ENCODE results near the gene OR10T2. TPM values are rescaled to one million over a fixed set of nuclear protein-coding genes. Genes with fewer than 3 reads are reported as not detected.
"Not testable (repeated sequence)": the region's sequence is repeated elsewhere in the genome, so short reads cannot be mapped to it uniquely, and the experiment has no call there.

OR10T2 gene, protein sequence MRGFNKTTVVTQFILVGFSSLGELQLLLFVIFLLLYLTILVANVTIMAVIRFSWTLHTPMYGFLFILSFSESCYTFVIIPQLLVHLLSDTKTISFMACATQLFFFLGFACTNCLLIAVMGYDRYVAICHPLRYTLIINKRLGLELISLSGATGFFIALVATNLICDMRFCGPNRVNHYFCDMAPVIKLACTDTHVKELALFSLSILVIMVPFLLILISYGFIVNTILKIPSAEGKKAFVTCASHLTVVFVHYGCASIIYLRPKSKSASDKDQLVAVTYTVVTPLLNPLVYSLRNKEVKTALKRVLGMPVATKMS
- total RNA-seq: not detected

DNA sequence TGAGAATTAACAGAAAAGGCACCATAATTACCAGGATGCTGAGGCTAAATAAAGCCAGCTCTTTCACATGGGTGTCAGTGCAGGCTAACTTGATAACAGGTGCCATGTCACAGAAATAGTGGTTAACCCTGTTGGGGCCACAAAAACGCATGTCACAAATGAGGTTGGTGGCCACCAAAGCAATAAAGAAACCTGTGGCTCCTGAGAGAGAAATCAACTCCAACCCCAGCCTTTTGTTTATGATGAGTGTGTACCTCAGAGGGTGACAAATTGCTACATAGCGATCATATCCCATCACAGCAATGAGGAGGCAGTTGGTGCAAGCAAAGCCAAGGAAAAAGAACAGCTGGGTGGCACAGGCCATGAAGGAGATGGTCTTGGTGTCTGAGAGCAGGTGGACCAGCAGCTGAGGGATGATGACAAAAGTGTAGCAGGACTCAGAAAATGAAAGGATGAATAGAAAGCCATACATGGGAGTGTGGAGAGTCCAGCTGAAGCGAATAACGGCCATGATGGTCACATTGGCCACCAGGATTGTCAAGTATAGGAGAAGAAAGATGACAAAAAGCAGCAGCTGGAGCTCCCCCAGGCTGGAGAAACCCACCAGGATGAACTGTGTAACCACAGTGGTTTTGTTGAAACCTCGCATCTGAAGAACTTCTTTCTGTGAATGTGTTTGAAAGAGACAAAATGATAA is at the start of gene OR10T2:
OR10T2 (minus strand) TSS at position 649 of the 697 bp plus-strand sequence; CDS start at position 649, 0 bp downstream.
- Histone ChIP-seq H3K4me3 (no peak within 1 kb of the TSS), H3K9me3 (no peaks in the 10 kb centered on the region), H3K27me3 (no peaks in the 10 kb centered on the region), H3K36me3 (no peaks in the 10 kb centered on the region), H3K27ac (no peak within 1 kb of the TSS), H3K4me1 (no peaks in the 10 kb centered on the region)
- no peak for DNase-seq
- TF ChIP-seq POLR2A (IDR thresholded peaks at IDR 0.05): no peak
- TF ChIP-seq, protein P1, sequence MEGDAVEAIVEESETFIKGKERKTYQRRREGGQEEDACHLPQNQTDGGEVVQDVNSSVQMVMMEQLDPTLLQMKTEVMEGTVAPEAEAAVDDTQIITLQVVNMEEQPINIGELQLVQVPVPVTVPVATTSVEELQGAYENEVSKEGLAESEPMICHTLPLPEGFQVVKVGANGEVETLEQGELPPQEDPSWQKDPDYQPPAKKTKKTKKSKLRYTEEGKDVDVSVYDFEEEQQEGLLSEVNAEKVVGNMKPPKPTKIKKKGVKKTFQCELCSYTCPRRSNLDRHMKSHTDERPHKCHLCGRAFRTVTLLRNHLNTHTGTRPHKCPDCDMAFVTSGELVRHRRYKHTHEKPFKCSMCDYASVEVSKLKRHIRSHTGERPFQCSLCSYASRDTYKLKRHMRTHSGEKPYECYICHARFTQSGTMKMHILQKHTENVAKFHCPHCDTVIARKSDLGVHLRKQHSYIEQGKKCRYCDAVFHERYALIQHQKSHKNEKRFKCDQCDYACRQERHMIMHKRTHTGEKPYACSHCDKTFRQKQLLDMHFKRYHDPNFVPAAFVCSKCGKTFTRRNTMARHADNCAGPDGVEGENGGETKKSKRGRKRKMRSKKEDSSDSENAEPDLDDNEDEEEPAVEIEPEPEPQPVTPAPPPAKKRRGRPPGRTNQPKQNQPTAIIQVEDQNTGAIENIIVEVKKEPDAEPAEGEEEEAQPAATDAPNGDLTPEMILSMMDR (IDR thresholded peaks at IDR 0.05): no peak
- intact Hi-C loops (cut with DNase I; ENCODE audit: low total_unique reads): no loop called here

DNA sequence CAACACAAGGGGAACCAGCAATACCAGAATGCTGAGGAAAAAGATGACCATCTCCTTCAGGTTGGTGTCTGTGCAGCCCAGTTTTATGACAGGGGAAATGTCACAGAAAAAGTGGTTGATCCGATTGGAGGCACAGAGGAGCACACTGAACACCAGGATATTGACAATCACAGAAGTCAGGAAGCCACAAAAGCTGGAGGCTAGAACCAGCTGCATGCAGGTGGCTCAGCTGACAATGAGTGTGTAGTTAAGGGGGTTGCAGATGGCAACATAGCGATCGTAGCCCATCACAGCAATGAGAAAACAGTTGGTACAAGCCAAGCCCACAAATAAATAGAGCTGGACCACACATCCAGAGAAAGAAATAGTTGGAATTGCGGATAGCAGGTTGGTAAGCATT is 46.1 kb upstream of the OR10T2 start:
- DNase-seq: no peak
- Histone ChIP-seq H3K4me1 (no peaks in the 10 kb centered on the region), H3K9me3 (no peaks in the 10 kb centered on the region)

DNA sequence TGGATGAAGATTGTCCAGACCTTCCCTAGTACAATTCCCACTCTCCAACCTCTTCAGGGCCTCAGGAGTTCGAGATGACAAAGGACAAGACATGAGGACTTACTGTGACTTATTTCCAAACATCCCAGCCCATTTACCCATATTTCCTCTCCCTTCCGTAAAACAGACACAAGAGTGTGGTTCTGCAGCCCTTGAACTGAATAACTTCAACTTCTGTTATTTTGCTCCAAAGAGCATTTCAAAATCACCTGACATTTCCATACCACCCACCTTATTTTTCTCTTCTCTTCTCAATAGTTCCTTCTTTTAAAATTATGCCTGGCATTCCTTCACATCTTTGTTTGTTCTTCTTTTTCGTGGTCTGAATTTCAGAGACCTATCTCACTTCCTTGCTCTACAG is 35.5 kb upstream of the OR10T2 start:
- H3K27ac ChIP-seq: no peak overlapping the region
- H3K36me3 ChIP-seq: no peaks in the 10 kb centered on the region
- TF ChIP-seq POLR2A (IDR thresholded peaks at IDR 0.05): no peak
- TF ChIP-seq, protein P1 (IDR thresholded peaks at IDR 0.05): no peak
- intact Hi-C loops (cut with DNase I; ENCODE audit: low total_unique reads): no loop called here
- H3K4me1 ChIP-seq: no peaks in the 10 kb centered on the region
- no peaks in the 10 kb centered on the region for H3K9me3 ChIP-seq
- no peak for DNase-seq
- no peak overlapping the region for H3K4me3 ChIP-seq
- H3K27me3 ChIP-seq: no peaks in the 10 kb centered on the region

More for the DNA sequence above, 46.1 kb upstream of the OR10T2 start:
- H3K4me3 ChIP-seq: no peak overlapping the region
- H3K36me3 ChIP-seq: no peaks in the 10 kb centered on the region
- intact Hi-C loops (cut with DNase I; ENCODE audit: low total_unique reads): no loop called here
- TF ChIP-seq, protein P1 (IDR thresholded peaks at IDR 0.05): no peak
- H3K27ac ChIP-seq: no peak overlapping the region
- no peaks in the 10 kb centered on the region for H3K27me3 ChIP-seq

DNA sequence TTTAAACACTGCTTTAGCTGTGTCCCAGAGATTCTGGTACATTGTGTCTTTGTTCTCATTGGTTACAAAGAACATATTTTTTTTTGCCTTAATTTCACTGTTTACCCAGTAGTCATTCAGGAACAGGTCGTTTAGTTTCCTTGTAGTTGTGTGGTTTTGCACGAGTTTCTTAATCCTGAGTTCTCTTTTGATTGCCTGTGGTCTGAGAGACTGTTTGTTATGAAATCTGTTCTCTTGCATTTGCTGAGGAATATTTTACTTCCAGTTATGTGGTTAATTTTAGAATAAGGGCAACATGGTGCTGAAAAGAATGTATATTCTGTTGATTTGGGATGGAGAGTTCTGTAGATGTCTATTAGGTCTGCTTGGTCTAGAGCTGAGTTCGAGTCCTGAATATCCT is 30.9 kb upstream of the OR10T2 start:
- H3K36me3 ChIP-seq; DNase-seq; H3K4me3 ChIP-seq; H3K27me3 ChIP-seq; H3K27ac ChIP-seq; intact Hi-C loops (cut with DNase I; ENCODE audit: low total_unique reads); H3K9me3 ChIP-seq; H3K4me1 ChIP-seq: not testable (repeated sequence)

DNA sequence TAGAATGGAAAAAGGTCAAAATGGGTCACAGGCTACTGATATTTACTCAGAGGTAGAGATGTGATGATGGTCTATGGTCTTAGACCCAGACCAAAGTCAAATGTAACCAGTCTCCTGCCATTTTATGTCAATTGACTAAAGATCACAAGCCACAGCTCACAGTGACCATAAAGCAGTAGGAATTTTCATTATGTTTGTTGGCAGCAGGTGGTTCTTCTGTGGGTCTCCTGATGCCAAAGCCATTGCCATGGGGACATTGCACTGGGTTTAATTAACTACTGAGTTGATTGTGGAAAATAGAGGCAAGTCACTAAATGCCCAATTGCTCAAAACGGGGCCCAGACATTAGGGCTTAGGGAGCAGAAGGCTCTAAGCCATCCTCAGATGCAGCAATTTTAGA is 26.9 kb upstream of the OR10T2 start, which contains the start of gene OR10K2:
OR10K2 (minus strand) TSS at position 101 of the 400 bp plus-strand sequence. CDS start 5,371 bp downstream, outside the sequence.
- Histone ChIP-seq H3K4me1 (no peaks in the 10 kb centered on the region), H3K4me3 (no peak within 1 kb of the TSS), H3K27ac (no peak within 1 kb of the TSS), H3K9me3 (no peaks in the 10 kb centered on the region), H3K27me3 (no peaks in the 10 kb centered on the region), H3K36me3 (no peaks in the 10 kb centered on the region)
- no peak for TF ChIP-seq POLR2A (IDR thresholded peaks at IDR 0.05)
- TF ChIP-seq, protein P1 (IDR thresholded peaks at IDR 0.05): no peak
- no peak for DNase-seq
- intact Hi-C loops (cut with DNase I; ENCODE audit: low total_unique reads): no loop called here

Data from uterus (tissue), 4 donors.